Neural progenitor cell (in vitro differentiated cells): ENCODE results near the gene OR7E24. TPM values are rescaled to one million over a fixed set of nuclear protein-coding genes. Genes with fewer than 3 reads are reported as not detected.

Experiments used
- DNase-seq: peaks from one replicate; pipeline ENCODE4 v3.0.0-alpha.2; 2016; ENCODE audit warnings: low spot score
- H2AFZ ChIP-seq: fragments of 200-600 bp; sonication (generic); replicated peaks from 2 replicates; pipeline ENCODE4 v1.6.1; 2016; ENCODE audit warnings: antibody characterized with exemption
- H3F3A ChIP-seq: fragments of 200-600 bp; sonication (generic); 2 replicates; pipeline ENCODE4 v1.6.1; 2016; ENCODE audit warnings: antibody characterized with exemption, low read depth
- H3K27ac ChIP-seq: fragments of 200-600 bp; sonication (generic); 2 replicates; pipeline ENCODE4 v1.5.1; 2016; ENCODE audit warnings: mild to moderate bottlenecking
- H3K27me3 ChIP-seq: fragments of 200-600 bp; sonication (generic); 2 replicates; pipeline ENCODE4 v1.6.1; 2016; ENCODE audit warnings: mild to moderate bottlenecking, moderate library complexity
- H3K36me3 ChIP-seq: fragments of 200-600 bp; sonication (generic); 2 replicates; pipeline ENCODE4 v1.5.1; 2016
- H3K4me1 ChIP-seq: fragments of 200-600 bp; sonication (generic); 2 replicates; pipeline ENCODE4 v1.6.1; 2016; ENCODE audit warnings: mixed run types
- H3K4me2 ChIP-seq: fragments of 200-600 bp; sonication (generic); 2 replicates; pipeline ENCODE4 v1.6.1; 2016
- H3K4me3 ChIP-seq: fragments of 200-600 bp; sonication (generic); 2 replicates; pipeline ENCODE4 v1.5.1; 2016
- H3K79me2 ChIP-seq: fragments of 200-600 bp; sonication (generic); 2 replicates; pipeline ENCODE4 v1.6.1; 2016; ENCODE audit warnings: low read depth
- H3K9ac ChIP-seq: fragments of 200-600 bp; sonication (generic); 2 replicates; pipeline ENCODE4 v1.6.1; 2016
- H3K9me3 ChIP-seq: fragments of 200-600 bp; sonication (generic); 2 replicates; pipeline ENCODE4 v1.5.1; 2016; ENCODE audit warnings: low read depth
- H4K20me1 ChIP-seq: fragments of 200-600 bp; sonication (generic); 2 replicates; pipeline ENCODE4 v1.6.1; 2016; ENCODE audit warnings: low read depth
- H3K27ac Mint-ChIP-seq: 3 replicates; pipeline ENCODE4 v1.8.0; 2021; ENCODE audit warnings: mixed read lengths
- H3K27me3 Mint-ChIP-seq: 2 replicates; pipeline ENCODE4 v1.8.0; 2022; ENCODE audit warnings: low read depth, mild to moderate bottlenecking, inconsistent platforms, moderate library complexity, mixed read lengths; ENCODE audit not compliant: insufficient read depth
- H3K36me3 Mint-ChIP-seq: 3 replicates; pipeline ENCODE4 v1.8.0; 2021; ENCODE audit warnings: mixed read lengths
- H3K4me1 Mint-ChIP-seq: 3 replicates; pipeline ENCODE4 v1.8.0; 2021; ENCODE audit warnings: mixed read lengths
- H3K4me3 Mint-ChIP-seq: 3 replicates; pipeline ENCODE4 v1.8.0; 2021; ENCODE audit warnings: mild to moderate bottlenecking, moderate library complexity, mixed read lengths
- H3K9me3 Mint-ChIP-seq: 3 replicates; pipeline ENCODE4 v1.8.0; 2020; ENCODE audit warnings: mixed read lengths
- CTCF ChIP-seq: fragments of 200-600 bp; sonication (generic); IDR thresholded peaks from 2 replicates; pipeline ENCODE4 v1.5.1; 2017; ENCODE audit warnings: antibody characterized with exemption, mild to moderate bottlenecking
- EZH2 ChIP-seq: fragments of 200-600 bp; sonication (generic); IDR thresholded peaks from 2 replicates; pipeline ENCODE4 v1.6.1; 2017; ENCODE audit warnings: antibody characterized with exemption, mild to moderate bottlenecking, moderate library complexity
- EZH2phosphoT487 ChIP-seq: fragments of 200-600 bp; sonication (generic); IDR thresholded peaks from 2 replicates; pipeline ENCODE4 v1.6.1; 2017; ENCODE audit warnings: antibody characterized with exemption
- total RNA-seq: library from RNA; depleted of rRNA; stranded (reverse); fragments of >200 nt; gene quantifications from 2 replicates; pipeline ENCODE4 v1.2.3, GENCODE V29; 2015; ENCODE audit warnings: low replicate concordance

The OR7E24 gene
- total RNA-seq, 1 donor from 2014 or later: not detected

GRCh38 chr19:9296336-9296735 lies 45.6 kb downstream of the OR7E24 start:
- Histone ChIP-seq H3F3A (peaks cover 3% of the 10 kb centered on the region), H3K4me3 (no peak overlapping the region), H3K9ac (no peak overlapping the region), H2AFZ (no peak overlapping the region), H3K4me2 (no peak overlapping the region), H4K20me1 (no peaks in the 10 kb centered on the region), H3K36me3 (peaks cover 54% of the 10 kb centered on the region), H3K4me1 (no peaks in the 10 kb centered on the region), H3K27ac (no peak overlapping the region), H3K79me2 (no peaks in the 10 kb centered on the region), H3K27me3 (no peaks in the 10 kb centered on the region), H3K9me3 (peaks cover 36% of the 10 kb centered on the region)
- H3K36me3 Mint-ChIP-seq: peaks cover 69% of the 10 kb centered on the region
- H3K27ac Mint-ChIP-seq: no peak overlapping the region
- peaks cover 73% of the 10 kb centered on the region for H3K9me3 Mint-ChIP-seq
- H3K27me3 Mint-ChIP-seq: peaks cover 2% of the 10 kb centered on the region
- TF ChIP-seq EZH2phosphoT487 (no peak), CTCF (no peak), EZH2 (no peak)
- no peak overlapping the region for H3K4me3 Mint-ChIP-seq
- DNase-seq: no peak
- no peaks in the 10 kb centered on the region for H3K4me1 Mint-ChIP-seq

Other genes starting within 250 kb of the OR7E24 start
- under 0.01 and 0.07 TPM in 2 replicates for gene MUC16, start 240.5 kb upstream of the OR7E24 start, total RNA-seq
- not detected in 2 replicates for gene OR1M1, start 163.9 kb upstream of the OR7E24 start, total RNA-seq
- not detected in 2 replicates for gene OR7G2, start 143.5 kb upstream of the OR7E24 start, total RNA-seq
- not detected in 2 replicates for gene OR7G1, start 135.2 kb upstream of the OR7E24 start, total RNA-seq
- not detected in 2 replicates for gene OR7G3, start 124.0 kb upstream of the OR7E24 start, total RNA-seq
- gene ZNF317, start 110.5 kb upstream of the OR7E24 start, total RNA-seq: 19.6 and 23.0 TPM in 2 replicates
- gene OR7D2, start 72.0 kb upstream of the OR7E24 start, total RNA-seq: 1.4 and 1.5 TPM in 2 replicates
- gene OR7D4, start 31.3 kb upstream of the OR7E24 start, total RNA-seq: not detected in 2 replicates
- 12.9 and 21.6 TPM in 2 replicates for gene ZNF699, start 58.9 kb downstream of the OR7E24 start, total RNA-seq
- gene ZNF559, start 73.2 kb downstream of the OR7E24 start, total RNA-seq: 41.6 and 79.8 TPM in 2 replicates
- 15.7 and 20.9 TPM in 2 replicates for gene ZNF177, start 112.1 kb downstream of the OR7E24 start, total RNA-seq
- gene ZNF266, start 184.6 kb downstream of the OR7E24 start, total RNA-seq: 35.1 and 46.2 TPM in 2 replicates
- not detected in 2 replicates for gene ZNF560, start 247.7 kb downstream of the OR7E24 start, total RNA-seq